Type B pancreatic cell (in vitro differentiated cells): ENCODE data around the gene MYO1E. TPM values are rescaled to one million over a fixed set of nuclear protein-coding genes. Genes with fewer than 3 reads are reported as not detected.

ENCODE experiments used
- DNase-seq: peaks from one replicate; pipeline ENCODE4 v3.0.0; 2021; ENCODE audit warnings: mixed read lengths; ENCODE audit not compliant: unreplicated experiment; ENCODE audit errors: extremely low spot score
- H3K27ac Mint-ChIP-seq: 2 replicates; pipeline ENCODE4 v1.8.0; 2021; ENCODE audit warnings: mild to moderate bottlenecking, mixed read lengths
- H3K27me3 Mint-ChIP-seq: 2 replicates; pipeline ENCODE4 v1.8.0; 2021; ENCODE audit warnings: mixed read lengths
- H3K36me3 Mint-ChIP-seq: 2 replicates; pipeline ENCODE4 v1.8.0; 2021; ENCODE audit warnings: mixed read lengths
- H3K4me1 Mint-ChIP-seq: one replicate; pipeline ENCODE4 v1.8.0; 2021; ENCODE audit warnings: mixed read lengths; ENCODE audit not compliant: unreplicated experiment
- H3K4me3 Mint-ChIP-seq: 2 replicates; pipeline ENCODE4 v1.8.0; 2021; ENCODE audit warnings: mild to moderate bottlenecking, mixed read lengths
- H3K9me3 Mint-ChIP-seq: 2 replicates; pipeline ENCODE4 v1.8.0; 2021; ENCODE audit warnings: mixed read lengths
- total RNA-seq: library from RNA; stranded (reverse); gene quantifications from 2 replicates; pipeline ENCODE4 v1.2.1, GENCODE V29; 2021; ENCODE audit warnings: low replicate concordance
- TF ChIP-seq, protein P1 (sequence below): fragments of 200-600 bp; sonication (generic); conservative IDR thresholded peaks from 2 replicates; pipeline ENCODE4 v1.5.0; 2021; ENCODE audit warnings: antibody characterized with exemption, mild to moderate bottlenecking

Gene MYO1E
- total RNA-seq, 1 donor from 2014 or later, result 55.6 TPM

DNA sequence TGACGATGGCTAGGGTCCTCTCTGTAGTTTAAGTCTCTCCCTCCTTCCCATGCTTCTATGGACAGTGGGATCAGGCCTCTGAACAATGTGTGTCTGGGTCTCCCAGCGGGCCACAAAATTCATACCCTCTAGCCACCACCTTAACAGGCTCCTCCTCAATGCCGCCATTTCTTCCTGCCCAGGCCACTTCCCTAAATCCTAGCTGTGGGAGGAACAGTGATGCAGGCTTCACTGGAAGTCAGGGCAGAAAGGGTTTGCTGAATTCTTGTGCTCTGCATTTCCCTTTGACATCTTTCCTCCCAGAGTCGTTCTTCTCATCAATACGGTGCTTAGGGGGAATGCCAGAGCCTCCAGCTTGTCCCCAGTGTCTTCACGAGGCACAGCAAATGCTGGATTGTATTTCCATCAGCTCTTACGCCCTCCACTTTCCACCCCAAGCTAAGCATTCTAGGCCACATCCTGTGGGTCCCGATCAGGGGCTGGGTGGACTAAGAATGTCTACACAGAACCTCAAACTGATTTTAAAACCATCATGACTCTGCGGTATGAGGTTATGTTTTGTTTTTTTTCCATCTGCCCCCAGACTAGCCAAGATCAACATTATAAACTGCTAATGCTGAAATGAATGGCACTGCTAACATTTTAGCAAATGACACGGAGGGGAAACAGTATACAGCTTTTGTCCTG lies 177.9 kb downstream of the MYO1E start:
- Mint-ChIP-seq H3K27me3 (no peaks in the 10 kb centered on the region), H3K9me3 (no peaks in the 10 kb centered on the region), H3K27ac (no peak overlapping the region), H3K36me3 (peaks cover 20% of the 10 kb centered on the region), H3K4me1 (no peaks in the 10 kb centered on the region), H3K4me3 (no peak overlapping the region)
- TF ChIP-seq, protein P1, sequence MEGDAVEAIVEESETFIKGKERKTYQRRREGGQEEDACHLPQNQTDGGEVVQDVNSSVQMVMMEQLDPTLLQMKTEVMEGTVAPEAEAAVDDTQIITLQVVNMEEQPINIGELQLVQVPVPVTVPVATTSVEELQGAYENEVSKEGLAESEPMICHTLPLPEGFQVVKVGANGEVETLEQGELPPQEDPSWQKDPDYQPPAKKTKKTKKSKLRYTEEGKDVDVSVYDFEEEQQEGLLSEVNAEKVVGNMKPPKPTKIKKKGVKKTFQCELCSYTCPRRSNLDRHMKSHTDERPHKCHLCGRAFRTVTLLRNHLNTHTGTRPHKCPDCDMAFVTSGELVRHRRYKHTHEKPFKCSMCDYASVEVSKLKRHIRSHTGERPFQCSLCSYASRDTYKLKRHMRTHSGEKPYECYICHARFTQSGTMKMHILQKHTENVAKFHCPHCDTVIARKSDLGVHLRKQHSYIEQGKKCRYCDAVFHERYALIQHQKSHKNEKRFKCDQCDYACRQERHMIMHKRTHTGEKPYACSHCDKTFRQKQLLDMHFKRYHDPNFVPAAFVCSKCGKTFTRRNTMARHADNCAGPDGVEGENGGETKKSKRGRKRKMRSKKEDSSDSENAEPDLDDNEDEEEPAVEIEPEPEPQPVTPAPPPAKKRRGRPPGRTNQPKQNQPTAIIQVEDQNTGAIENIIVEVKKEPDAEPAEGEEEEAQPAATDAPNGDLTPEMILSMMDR, result no peak
- DNase-seq, result no peak

DNA sequence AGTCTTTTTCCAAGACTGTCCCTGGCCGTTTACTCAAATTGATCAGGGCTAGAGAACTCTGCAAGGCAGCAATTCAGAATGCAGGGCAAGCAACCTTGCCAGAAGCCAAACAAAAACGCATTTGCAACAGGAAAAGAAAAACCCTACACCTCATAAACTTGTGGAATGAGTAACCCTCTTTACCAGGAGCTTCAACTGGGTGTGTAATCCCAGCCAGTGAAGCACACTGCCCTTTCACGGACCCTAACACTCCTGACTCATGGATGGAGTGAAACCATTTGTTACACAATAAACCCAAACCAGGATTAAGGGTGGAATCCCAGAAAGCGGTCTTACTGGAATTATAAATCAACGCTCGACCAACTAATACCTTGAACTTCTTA lies 180.8 kb downstream of the MYO1E start:
- TF ChIP-seq, protein P1, result no peak
- peaks cover 7% of the 10 kb centered on the region for H3K9me3 Mint-ChIP-seq
- H3K4me3 Mint-ChIP-seq, result no peak overlapping the region
- H3K27me3 Mint-ChIP-seq, result no peaks in the 10 kb centered on the region
- H3K4me1 Mint-ChIP-seq, result no peaks in the 10 kb centered on the region
- peaks cover 34% of the 10 kb centered on the region for H3K36me3 Mint-ChIP-seq
- no peak for DNase-seq
- H3K27ac Mint-ChIP-seq, result no peak overlapping the region

DNA sequence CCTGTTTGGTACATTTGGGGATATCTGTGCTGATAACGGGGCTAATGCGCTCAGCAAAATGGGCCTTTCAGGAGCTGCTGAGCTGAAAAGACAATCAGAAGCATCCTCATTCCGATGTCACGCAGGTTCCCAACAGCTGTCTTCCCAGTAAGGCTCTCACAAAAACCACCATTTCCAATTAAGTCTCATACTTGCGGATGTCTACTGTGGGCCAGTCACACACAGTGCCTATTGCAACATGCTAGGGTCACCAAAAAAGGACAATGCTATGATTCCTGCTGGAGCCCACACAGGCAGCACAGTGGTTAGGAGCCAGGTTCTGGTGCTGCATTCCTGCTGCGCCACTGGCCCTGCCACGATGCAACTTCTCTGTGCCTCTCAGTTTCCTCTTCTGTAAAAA lies 182.4 kb downstream of the MYO1E start:
- DNase-seq, result no peak
- H3K36me3 Mint-ChIP-seq, result peaks cover 31% of the 10 kb centered on the region
- TF ChIP-seq, protein P1, result no peak
- peaks cover 7% of the 10 kb centered on the region for H3K9me3 Mint-ChIP-seq
- no peak overlapping the region for H3K4me3 Mint-ChIP-seq
- H3K4me1 Mint-ChIP-seq, result no peaks in the 10 kb centered on the region
- H3K27ac Mint-ChIP-seq, result no peak overlapping the region
- H3K27me3 Mint-ChIP-seq, result no peaks in the 10 kb centered on the region

DNA sequence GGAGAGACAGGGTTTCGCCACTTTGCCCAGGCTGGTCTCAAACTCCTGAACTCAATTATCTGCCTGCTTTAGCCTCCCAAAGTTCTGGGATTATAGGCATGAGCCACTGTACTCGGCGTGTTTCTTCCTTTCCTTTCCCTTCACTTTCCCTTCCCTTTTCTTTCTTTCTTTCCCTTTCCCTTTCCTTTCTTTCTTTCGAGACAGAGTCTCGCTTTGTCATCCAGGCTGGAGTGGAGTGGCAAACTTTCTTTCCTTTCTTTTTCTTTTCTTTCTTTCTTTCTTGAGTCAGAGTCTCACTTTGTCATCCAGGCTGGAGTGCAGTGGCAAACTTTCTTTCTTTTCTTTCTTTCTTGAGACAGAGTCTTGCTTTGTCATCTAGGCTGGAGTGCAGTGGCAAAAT lies 183.4 kb downstream of the MYO1E start:
- TF ChIP-seq, protein P1, result no peak
- Mint-ChIP-seq H3K9me3 (peaks cover 7% of the 10 kb centered on the region), H3K4me1 (no peaks in the 10 kb centered on the region), H3K27me3 (no peaks in the 10 kb centered on the region), H3K4me3 (no peak overlapping the region), H3K36me3 (peaks cover 34% of the 10 kb centered on the region), H3K27ac (no peak overlapping the region)
- DNase-seq, result no peak

DNA sequence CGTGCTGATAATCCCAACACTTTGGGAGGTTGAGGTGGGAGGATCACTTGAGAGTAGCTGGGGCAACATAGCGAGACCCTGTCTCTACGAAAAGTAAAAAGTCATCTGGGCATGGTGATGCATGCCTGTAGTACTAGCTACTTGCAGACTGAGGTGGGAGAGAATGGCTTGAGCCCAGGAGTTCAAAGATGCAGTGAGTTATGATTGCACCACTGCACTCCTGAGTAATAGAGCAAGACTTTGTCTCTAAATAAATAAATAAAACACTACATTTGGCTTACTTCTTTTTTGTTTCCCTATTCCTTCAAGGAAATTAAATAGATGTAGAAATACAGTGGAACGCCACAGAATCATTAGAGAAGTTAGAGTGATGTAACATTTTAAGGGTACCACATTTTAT lies 186.2 kb downstream of the MYO1E start:
- DNase-seq, result no peak
- Mint-ChIP-seq H3K4me1 (no peaks in the 10 kb centered on the region), H3K36me3 (peaks cover 30% of the 10 kb centered on the region), H3K9me3 (peaks cover 9% of the 10 kb centered on the region), H3K4me3 (no peak overlapping the region), H3K27ac (no peak overlapping the region), H3K27me3 (no peaks in the 10 kb centered on the region)
- TF ChIP-seq, protein P1, result no peak
